SK-N-SH (cell line): ENCODE measurements around the gene ENTHD1. TPM values are rescaled to one million over a fixed set of nuclear protein-coding genes. Genes with fewer than 3 reads are reported as not detected.

Experiments
- CTCF ChIA-PET: fragments of 300-600, 350-600 bp; formaldehyde crosslinking; extraction: SDS; loops from one replicate; lab custom pipeline; 2021; lab: Yijun Ruan, JAX
- POLR2A ChIA-PET: fragments of 350-600 bp; sonication (Branson Sonifier 250); formaldehyde crosslinking; extraction: SDS; loops from one replicate; lab custom pipeline; 2020; ENCODE audit warnings: antibody characterized with exemption, inconsistent platforms; lab: Yijun Ruan, JAX
- DNase-seq: peaks from one replicate; pipeline ENCODE4 v3.0.0; 2012
- H2AFZ ChIP-seq: fragments of 200-600 bp; sonication (generic); 2 replicates; pipeline ENCODE4 v1.8.1; 2016; ENCODE audit warnings: antibody characterized with exemption, mild to moderate bottlenecking, low read depth
- H3F3A ChIP-seq: fragments of 200-600 bp; sonication (generic); replicated peaks from 2 replicates; pipeline ENCODE3; 2016; ENCODE audit warnings: antibody characterized with exemption, mild to moderate bottlenecking; ENCODE audit not compliant: insufficient read depth
- H3K27ac ChIP-seq, 2 experiments: fragments of 200-500 bp in 1 of 2; fragments of 200-600 bp in 1 of 2; sonication (Bioruptor generic) in 1 of 2; sonication (generic), shearing (Covaris generic) in 1 of 2; 2 replicates each; pipeline versions ENCODE4 v1.5.1 to v1.6.1; 2014 to 2016; ENCODE audit warnings: low read depth in 2 of 2, inconsistent platforms in 1 of 2, low read length in 1 of 2, mild to moderate bottlenecking in 1 of 2, mixed read lengths in 1 of 2
- H3K27me3 ChIP-seq: fragments of 200-600 bp; sonication (generic), shearing (Covaris generic); 2 replicates; pipeline ENCODE4 v1.6.1; 2016; ENCODE audit warnings: mixed run types; ENCODE audit not compliant: insufficient read depth
- H3K36me3 ChIP-seq, 2 experiments: fragments of 200-500 bp in 1 of 2; fragments of 200-600 bp in 1 of 2; sonication (Bioruptor generic) in 1 of 2; sonication (generic) in 1 of 2; replicated peaks in 1 of 2; 2 replicates each; pipeline versions ENCODE3 to v1.5.1; 2014 to 2016; ENCODE audit warnings: low read length in 1 of 2, mild to moderate bottlenecking in 1 of 2; ENCODE audit not compliant: insufficient read depth in 2 of 2, control insufficient read depth in 1 of 2
- H3K4me1 ChIP-seq, 2 experiments: fragments of 200-500 bp in 1 of 2; fragments of 200-600 bp in 1 of 2; sonication (Bioruptor generic) in 1 of 2; sonication (generic), shearing (Covaris generic) in 1 of 2; 2 replicates each; pipeline versions ENCODE4 v1.5.1 to v1.6.1; 2014 to 2016; ENCODE audit warnings: low read depth in 1 of 2, low read length in 1 of 2, mixed run types in 1 of 2; ENCODE audit not compliant: insufficient read depth in 2 of 2, control insufficient read depth in 1 of 2
- H3K4me2 ChIP-seq: fragments of 200-600 bp; sonication (generic), shearing (Covaris generic); 2 replicates; pipeline ENCODE4 v1.6.1; 2017; ENCODE audit warnings: mixed run types
- H3K4me3 ChIP-seq, 2 experiments: fragments of 200-500 bp in 1 of 2; fragments of 200-600 bp in 1 of 2; sonication (Bioruptor generic) in 1 of 2; sonication (generic), shearing (Covaris generic) in 1 of 2; 2 replicates each; pipeline versions ENCODE4 v1.5.1 to v1.8.1; 2014 to 2016; ENCODE audit warnings: low read depth in 2 of 2, inconsistent platforms in 1 of 2, low read length in 1 of 2, mild to moderate bottlenecking in 1 of 2, mixed read lengths in 1 of 2, moderate library complexity in 1 of 2
- H3K79me2 ChIP-seq: fragments of 200-600 bp; sonication (generic); 2 replicates; pipeline ENCODE4 v1.8.1; 2017; ENCODE audit warnings: mild to moderate bottlenecking; ENCODE audit not compliant: insufficient read depth
- H3K9ac ChIP-seq: fragments of 200-600 bp; sonication (generic); 2 replicates; pipeline ENCODE4 v1.6.1; 2017; ENCODE audit warnings: mixed run types
- H3K9me2 ChIP-seq: fragments of 200-600 bp; sonication (generic); 2 replicates; pipeline ENCODE4 v1.6.1; 2017; ENCODE audit warnings: mixed run types
- H3K9me3 ChIP-seq: fragments of 200-600 bp; sonication (generic); 2 replicates; pipeline ENCODE4 v1.6.1; 2017; ENCODE audit warnings: mixed run types, mild to moderate bottlenecking, moderate library complexity
- H4K20me1 ChIP-seq: fragments of 200-600 bp; sonication (generic); 2 replicates; pipeline ENCODE4 v1.6.1; 2017; ENCODE audit warnings: mild to moderate bottlenecking, mixed run types; ENCODE audit not compliant: insufficient read depth
- CHD2 ChIP-seq: fragments of 150-350 bp; IDR thresholded peaks from 2 replicates; pipeline ENCODE4 v1.6.1; 2018; ENCODE audit warnings: low read length; ENCODE audit not compliant: partially characterized antibody
- ELF1 ChIP-seq: IDR thresholded peaks from 2 replicates; pipeline ENCODE4 v1.4.0; 2012
- EZH2phosphoT487 ChIP-seq: fragments of 200-600 bp; sonication (generic); IDR thresholded peaks from 2 replicates; pipeline ENCODE4 v1.6.1; 2017; ENCODE audit warnings: low read depth, mixed run types, mild to moderate bottlenecking, antibody characterized with exemption, moderate library complexity, borderline replicate concordance
- FOXJ3 ChIP-seq: sonication (generic); formaldehyde crosslinking; IDR thresholded peaks from 2 replicates; pipeline ENCODE4 v1.5.1; 2020; ENCODE audit warnings: mild to moderate bottlenecking, missing genetic modification reagents
- FOXM1 ChIP-seq: IDR thresholded peaks from 2 replicates; pipeline ENCODE4 v1.4.0; 2012; ENCODE audit warnings: low read depth, mild to moderate bottlenecking
- GABPA ChIP-seq: IDR thresholded peaks from 2 replicates; pipeline ENCODE4 v1.4.0; 2012; ENCODE audit warnings: low read depth, mild to moderate bottlenecking
- GATA2 ChIP-seq: sonication (generic); formaldehyde crosslinking; IDR thresholded peaks from 2 replicates; pipeline ENCODE4 v1.5.0; 2020; ENCODE audit warnings: mild to moderate bottlenecking, missing genetic modification reagents
- JUND ChIP-seq: IDR thresholded peaks from 2 replicates; pipeline ENCODE4 v1.4.0; 2012
- MEF2A ChIP-seq: IDR thresholded peaks from 2 replicates; pipeline ENCODE4 v1.4.0; 2012; ENCODE audit warnings: low read depth, borderline replicate concordance
- MXI1 ChIP-seq: IDR thresholded peaks from 2 replicates; pipeline ENCODE4 v1.6.1; 2012; ENCODE audit warnings: mild to moderate bottlenecking, low read depth, low read length, improper control_type of control experiment
- NFIC ChIP-seq: IDR thresholded peaks from 2 replicates; pipeline ENCODE4 v1.4.0; 2012; ENCODE audit warnings: borderline replicate concordance
- POLR2AphosphoS5 ChIP-seq: IDR thresholded peaks from 2 replicates; pipeline ENCODE4 v1.6.1; 2012; ENCODE audit warnings: low read depth, low read length
- RAD21 ChIP-seq: IDR thresholded peaks from 2 replicates; pipeline ENCODE4 v1.6.1; 2012; ENCODE audit warnings: mild to moderate bottlenecking, low read length
- RCOR1 ChIP-seq: fragments of 150-350 bp; IDR thresholded peaks from 2 replicates; pipeline ENCODE4 v1.6.1; 2017; ENCODE audit warnings: antibody characterized with exemption, low read length
- RXRA ChIP-seq: IDR thresholded peaks from 2 replicates; pipeline ENCODE4 v1.4.0; 2012; ENCODE audit warnings: low read depth, mild to moderate bottlenecking, borderline replicate concordance
- SIN3A ChIP-seq: IDR thresholded peaks from 2 replicates; pipeline ENCODE4 v1.6.1; 2012; ENCODE audit warnings: low read depth, mild to moderate bottlenecking, low read length, moderate library complexity, borderline replicate concordance
- SMC3 ChIP-seq: IDR thresholded peaks from 2 replicates; pipeline ENCODE4 v1.6.1; 2012; ENCODE audit warnings: low read depth, low read length, improper control_type of control experiment
- TAF1 ChIP-seq: IDR thresholded peaks from 2 replicates; pipeline ENCODE4 v1.6.1; 2012; ENCODE audit warnings: low read depth, mild to moderate bottlenecking, low read length, moderate library complexity, borderline replicate concordance
- TCF12 ChIP-seq: IDR thresholded peaks from 2 replicates; pipeline ENCODE4 v1.4.0; 2012
- TEAD4 ChIP-seq: IDR thresholded peaks from 2 replicates; pipeline ENCODE4 v1.4.0; 2012; ENCODE audit warnings: mild to moderate bottlenecking, borderline replicate concordance; ENCODE audit not compliant: insufficient read depth
- YY1 ChIP-seq: IDR thresholded peaks from 2 replicates; pipeline ENCODE4 v1.4.0; 2012; ENCODE audit warnings: low read depth, mild to moderate bottlenecking
- WGBS: methylation state at CpG from one replicate; pipeline ENCODE4 v1.1.6; 2017; ENCODE audit warnings: low lambda C conversion rate; 5-methylcytosine and 5-hydroxymethylcytosine counted together
- polyA plus RNA-seq, 3 experiments: library from polyadenylated mRNA; depleted of rRNA; stranded (reverse); fragments of >200 nt; gene quantifications; 2 replicates each; pipeline ENCODE4 v1.2.3, GENCODE V29; 2012
- TF ChIP-seq, protein P1 (sequence below): IDR thresholded peaks from 2 replicates; pipeline ENCODE4; 2012
- TF ChIP-seq, protein P2 (sequence below): IDR thresholded peaks from 2 replicates; pipeline ENCODE4 v1.4.0; 2012; ENCODE audit warnings: low read depth, borderline replicate concordance
- TF ChIP-seq, protein P3 (sequence below): IDR thresholded peaks from 2 replicates; pipeline ENCODE4 v1.4.0; 2012; ENCODE audit warnings: low read depth

ENTHD1 gene
- polyA plus RNA-seq, 1 of the 3 experiments (the other 2 are of a cell fraction), result not detected

DNA sequence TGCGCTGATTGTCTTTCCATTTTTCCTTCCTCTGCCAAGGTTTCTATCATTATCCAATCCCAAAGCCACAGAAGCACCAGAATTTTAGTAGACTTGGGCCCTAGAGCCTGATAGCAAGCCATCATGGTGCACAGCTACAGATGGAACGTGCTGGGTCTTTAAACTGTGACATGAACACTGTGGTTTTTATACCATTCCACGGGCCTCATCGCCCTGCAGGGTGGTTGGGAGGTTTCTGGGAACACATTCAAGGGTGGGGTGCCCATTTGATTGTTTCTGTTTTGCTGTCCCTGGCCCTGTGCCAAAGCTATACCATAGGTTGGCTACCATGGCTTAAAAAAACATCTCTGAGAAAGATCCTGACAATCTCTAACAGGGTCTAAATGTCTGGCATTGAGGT lies 171.1 kb downstream of the ENTHD1 start (continued):
- TF ChIP-seq, protein P1, sequence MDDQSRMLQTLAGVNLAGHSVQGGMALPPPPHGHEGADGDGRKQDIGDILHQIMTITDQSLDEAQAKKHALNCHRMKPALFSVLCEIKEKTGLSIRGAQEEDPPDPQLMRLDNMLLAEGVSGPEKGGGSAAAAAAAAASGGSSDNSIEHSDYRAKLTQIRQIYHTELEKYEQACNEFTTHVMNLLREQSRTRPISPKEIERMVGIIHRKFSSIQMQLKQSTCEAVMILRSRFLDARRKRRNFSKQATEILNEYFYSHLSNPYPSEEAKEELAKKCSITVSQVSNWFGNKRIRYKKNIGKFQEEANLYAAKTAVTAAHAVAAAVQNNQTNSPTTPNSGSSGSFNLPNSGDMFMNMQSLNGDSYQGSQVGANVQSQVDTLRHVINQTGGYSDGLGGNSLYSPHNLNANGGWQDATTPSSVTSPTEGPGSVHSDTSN, result no peak
- TF ChIP-seq POLR2AphosphoS5, result no peak

DNA sequence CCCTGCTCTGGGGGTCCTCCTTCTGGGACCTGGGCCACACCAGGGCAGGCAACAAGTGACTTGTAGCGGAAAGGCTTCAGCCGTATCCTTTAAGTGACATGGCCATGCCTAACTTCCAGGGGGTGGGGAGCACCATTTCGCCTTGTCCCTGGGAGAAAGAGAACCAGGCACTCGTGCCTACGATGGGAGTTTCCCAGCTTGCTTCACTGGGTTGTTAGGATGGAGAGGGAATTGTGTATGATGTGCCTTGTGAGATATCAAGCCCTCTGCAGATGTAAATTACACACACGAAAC lies 171.6 kb downstream of the ENTHD1 start:
- DNase-seq, result no peak
- Histone ChIP-seq H3K79me2 (no peaks in the 10 kb centered on the region), H3K9ac (no peak overlapping the region), H3K27ac (no peak overlapping the region), H2AFZ (no peak overlapping the region), H3K9me3 (no peaks in the 10 kb centered on the region), H3K4me1 (peaks cover 0 to 2% of the 10 kb centered on the region in 2 experiments; a peak in 1 of 4 replicates), H3K4me3 (no peak overlapping the region), H3F3A (no peaks in the 10 kb centered on the region), H4K20me1 (no peaks in the 10 kb centered on the region), H3K4me2 (no peak overlapping the region), H3K36me3 (no peaks in the 10 kb centered on the region), H3K27me3 (no peaks in the 10 kb centered on the region), H3K9me2 (no peaks in the 10 kb centered on the region)
- WGBS, result no CpG with 5 or more reads among the region's 6 CpGs
- CTCF ChIA-PET, result no interaction called here
- POLR2A ChIA-PET, result no interaction called here
- TF ChIP-seq FOXM1, result no peak
- TF ChIP-seq NFIC, result no peak
- no peak for TF ChIP-seq POLR2AphosphoS5
- TF ChIP-seq TAF1, result no peak
- no peak for TF ChIP-seq JUND
- TF ChIP-seq RXRA, result no peak
- TF ChIP-seq GATA2 (CRISPR knock-in tag), result no peak
- TF ChIP-seq RAD21, result no peak

DNA sequence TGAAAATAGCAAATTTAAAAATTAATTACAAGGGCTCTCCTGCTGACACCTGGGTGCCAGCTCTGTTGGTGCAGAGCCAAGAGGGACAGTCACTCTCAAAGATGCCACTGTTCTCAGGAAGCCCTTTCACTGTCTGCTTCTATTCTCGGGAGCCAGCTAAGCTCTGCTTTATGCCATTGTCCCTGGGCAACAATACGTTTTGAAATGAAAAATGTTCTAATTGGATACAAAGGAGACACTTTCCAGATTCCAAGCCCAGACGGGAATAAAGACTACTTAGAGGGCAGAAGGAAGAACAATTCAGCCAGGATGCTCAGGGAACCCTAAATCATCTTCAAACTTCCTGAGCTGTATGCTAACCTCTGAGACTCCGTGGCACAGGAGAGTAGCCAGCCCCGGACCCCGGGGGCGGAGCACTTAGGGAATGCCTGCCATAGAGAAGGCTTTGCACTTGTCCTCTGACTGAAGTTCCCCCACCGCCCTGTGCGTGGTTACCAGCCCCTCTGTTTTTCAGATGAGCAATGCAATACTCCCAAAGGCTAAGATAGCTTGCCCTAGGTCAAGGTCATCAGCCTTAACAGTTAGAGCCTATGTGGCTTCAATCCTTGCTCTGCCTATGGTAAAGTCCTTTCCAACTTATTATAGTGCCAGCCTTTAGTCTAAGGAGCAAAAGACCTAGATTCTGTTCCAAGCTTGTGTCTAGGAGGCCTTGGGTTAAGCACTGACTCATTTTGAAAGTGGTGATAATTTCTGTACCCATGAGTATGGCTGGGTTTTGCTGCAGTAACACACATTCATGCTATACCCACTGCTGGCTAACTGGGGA lies 172.1 kb downstream of the ENTHD1 start:
- 20% methylated on average over 3 of the region's 9 CpGs for whole genome bisulfite sequencing
- no peaks in the 10 kb centered on the region for H3K27me3 ChIP-seq
- POLR2A ChIA-PET, result no interaction called here
- H3K36me3 ChIP-seq, result no peaks in the 10 kb centered on the region
- H2AFZ ChIP-seq, result no peak overlapping the region
- H4K20me1 ChIP-seq, result no peaks in the 10 kb centered on the region
- no peaks in the 10 kb centered on the region for H3F3A ChIP-seq
- H3K4me1 ChIP-seq, result peaks cover 0 to 2% of the 10 kb centered on the region in 2 experiments; a peak in 1 of 4 replicates
- H3K9me3 ChIP-seq, result no peaks in the 10 kb centered on the region
- no peak overlapping the region for H3K9ac ChIP-seq
- H3K27ac ChIP-seq, result no peak overlapping the region
- no peak overlapping the region for H3K4me3 ChIP-seq
- TF ChIP-seq RXRA (no peak), FOXJ3 (CRISPR knock-in tag) (no peak), NFIC (no peak), RAD21 (no peak), MXI1 (no peak), TEAD4 (no peak), EZH2phosphoT487 (no peak), RCOR1 (no peak), SMC3 (no peak), FOXM1 (no peak), TCF12 (no peak), TAF1 (no peak), SIN3A (no peak), YY1 (no peak), GABPA (no peak), CHD2 (no peak), MEF2A (no peak), ELF1 (no peak)
- TF ChIP-seq, protein P2, sequence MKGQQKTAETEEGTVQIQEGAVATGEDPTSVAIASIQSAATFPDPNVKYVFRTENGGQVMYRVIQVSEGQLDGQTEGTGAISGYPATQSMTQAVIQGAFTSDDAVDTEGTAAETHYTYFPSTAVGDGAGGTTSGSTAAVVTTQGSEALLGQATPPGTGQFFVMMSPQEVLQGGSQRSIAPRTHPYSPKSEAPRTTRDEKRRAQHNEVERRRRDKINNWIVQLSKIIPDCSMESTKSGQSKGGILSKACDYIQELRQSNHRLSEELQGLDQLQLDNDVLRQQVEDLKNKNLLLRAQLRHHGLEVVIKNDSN, result no peak
- TF ChIP-seq, protein P3, sequence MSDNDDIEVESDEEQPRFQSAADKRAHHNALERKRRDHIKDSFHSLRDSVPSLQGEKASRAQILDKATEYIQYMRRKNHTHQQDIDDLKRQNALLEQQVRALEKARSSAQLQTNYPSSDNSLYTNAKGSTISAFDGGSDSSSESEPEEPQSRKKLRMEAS, result no peak
- TF ChIP-seq, all 33 proteins: peak for 0
- no peaks in the 10 kb centered on the region for H3K9me2 ChIP-seq
- no peaks in the 10 kb centered on the region for H3K79me2 ChIP-seq
- peak; percentile 36 for DNase-seq
- CTCF ChIA-PET, result no interaction called here
- no peak overlapping the region for H3K4me2 ChIP-seq
